GM21528 (cell line): ENCODE measurements around the gene PPP4R2.
"Not testable (repeated sequence)": the region's sequence is repeated elsewhere in the genome, so short reads cannot be mapped to it uniquely, and the experiment has no call there.

Experiments used
- ATAC-seq: cut with Tn5 transposase; IDR thresholded peaks from one replicate; pipeline ENCODE4 v1.9.1; 2021; ENCODE audit warnings: mild to moderate bottlenecking, moderate library complexity; ENCODE audit not compliant: unreplicated experiment, low FRiP score

Gene PPP4R2

DNA sequence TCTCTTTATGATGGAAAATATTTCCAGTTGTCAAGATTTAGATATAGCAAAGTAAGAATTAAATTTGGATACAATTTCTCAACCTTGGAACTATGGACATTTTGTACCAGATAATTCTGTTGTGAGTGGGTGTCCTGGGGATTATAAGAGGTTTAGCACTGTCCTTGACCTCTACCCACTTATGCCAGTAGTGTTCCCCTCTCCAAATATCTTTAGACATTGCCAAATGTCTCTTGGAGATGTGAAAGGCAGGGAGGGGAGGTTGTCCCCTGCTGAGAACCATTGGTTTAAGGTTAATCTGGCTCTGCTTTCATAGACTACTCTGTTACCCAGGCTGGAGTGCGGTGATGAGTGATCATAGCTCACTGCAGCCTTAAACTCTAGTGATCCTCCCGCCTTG lies 64.8 kb downstream of the PPP4R2 start, which contains the start of gene EBLN2:
TSS of gene EBLN2 (plus strand) at position 244 of the 400 bp plus-strand sequence. CDS start 423 bp downstream, outside the sequence.
- no peak for ATAC-seq

DNA sequence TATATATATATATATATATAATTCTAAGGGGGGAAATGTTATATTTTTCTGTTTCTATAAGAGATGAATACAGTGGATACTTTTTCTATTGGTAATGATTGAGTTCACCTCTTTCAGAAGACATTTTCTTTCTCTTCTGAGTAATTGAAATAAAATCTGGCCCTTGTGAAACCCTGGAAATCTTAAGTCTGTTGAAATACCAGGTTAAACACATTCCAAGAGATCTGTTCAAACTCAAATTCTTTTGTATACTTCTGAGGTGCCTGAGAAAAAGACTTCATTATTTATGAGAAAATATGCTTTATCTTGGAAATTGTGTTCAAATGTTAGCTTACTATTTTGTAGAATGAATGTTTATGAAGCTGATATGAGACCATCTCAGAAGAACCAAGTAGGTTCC lies 69.6 kb downstream of the PPP4R2 start:
- ATAC-seq, result not testable (repeated sequence)

DNA sequence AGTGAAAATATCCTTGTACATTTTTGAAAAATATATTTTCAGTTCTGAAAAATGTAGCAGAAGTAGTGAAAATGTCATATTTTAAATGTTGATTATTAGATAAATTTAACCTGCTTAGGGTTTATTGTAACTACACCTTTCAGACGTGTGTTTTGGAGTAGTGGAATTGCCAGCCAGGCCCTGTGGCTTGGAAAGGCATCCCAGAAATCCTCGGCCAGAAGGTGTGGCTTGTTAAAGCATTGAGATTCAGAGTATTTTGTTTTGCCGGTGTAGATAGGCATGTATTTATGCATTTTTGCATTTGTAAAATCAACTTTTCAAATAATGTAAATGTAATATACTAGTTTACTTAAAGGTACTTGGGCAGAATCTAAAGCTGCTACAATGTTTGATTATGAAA lies 71.8 kb downstream of the PPP4R2 start:
- ATAC-seq, result no peak

DNA sequence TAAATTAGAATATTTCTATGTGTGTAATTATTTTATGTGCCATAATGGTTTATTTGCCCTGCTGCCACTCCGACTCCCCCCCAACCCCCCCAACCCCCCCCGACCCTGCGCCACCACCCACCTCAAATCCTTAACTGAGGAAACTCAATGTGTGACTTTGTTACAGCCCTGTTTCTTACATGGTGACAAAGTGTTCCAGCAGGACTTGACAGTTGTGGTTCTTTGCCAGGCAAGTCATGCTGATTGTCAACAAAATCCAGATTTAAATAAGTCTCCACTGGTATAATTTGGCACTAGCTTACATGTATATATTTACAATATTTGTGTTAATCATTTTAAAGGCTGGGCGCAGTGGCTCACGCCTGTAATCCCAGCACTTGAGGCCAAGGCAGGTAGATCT lies 72.6 kb downstream of the PPP4R2 start:
- no peak for ATAC-seq

DNA sequence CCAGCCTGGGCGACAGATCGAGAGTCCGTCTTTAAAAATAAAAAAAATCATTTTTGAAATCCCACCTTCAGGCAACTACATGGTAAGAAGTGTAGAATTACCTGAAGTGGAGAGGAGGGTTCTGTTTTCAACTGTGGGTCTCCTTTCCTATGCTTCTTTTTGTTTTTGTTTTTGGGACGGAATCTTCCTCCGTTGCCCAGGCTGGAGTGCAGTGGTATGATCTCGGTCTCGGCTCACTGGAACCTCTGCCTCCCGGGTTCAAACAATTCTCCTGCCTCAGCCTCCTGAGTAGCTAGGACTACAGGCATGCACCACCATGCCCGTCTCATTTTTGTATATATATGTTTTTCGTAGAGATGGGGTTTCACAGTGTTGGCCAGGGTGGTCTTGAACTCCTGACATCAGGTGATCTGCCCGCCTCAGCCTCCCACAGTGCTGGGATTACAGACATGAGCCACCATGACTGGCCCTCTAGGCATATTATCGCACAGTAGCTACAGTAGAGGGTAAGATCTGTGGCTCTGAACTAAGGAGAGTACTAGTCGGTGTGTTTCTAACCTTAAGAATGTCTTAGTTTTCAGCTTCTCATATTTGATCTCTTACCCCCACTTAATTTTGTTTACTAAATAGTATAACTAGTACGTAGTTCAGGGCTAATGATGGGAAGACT lies 73.3 kb downstream of the PPP4R2 start:
- no peak for ATAC-seq

DNA sequence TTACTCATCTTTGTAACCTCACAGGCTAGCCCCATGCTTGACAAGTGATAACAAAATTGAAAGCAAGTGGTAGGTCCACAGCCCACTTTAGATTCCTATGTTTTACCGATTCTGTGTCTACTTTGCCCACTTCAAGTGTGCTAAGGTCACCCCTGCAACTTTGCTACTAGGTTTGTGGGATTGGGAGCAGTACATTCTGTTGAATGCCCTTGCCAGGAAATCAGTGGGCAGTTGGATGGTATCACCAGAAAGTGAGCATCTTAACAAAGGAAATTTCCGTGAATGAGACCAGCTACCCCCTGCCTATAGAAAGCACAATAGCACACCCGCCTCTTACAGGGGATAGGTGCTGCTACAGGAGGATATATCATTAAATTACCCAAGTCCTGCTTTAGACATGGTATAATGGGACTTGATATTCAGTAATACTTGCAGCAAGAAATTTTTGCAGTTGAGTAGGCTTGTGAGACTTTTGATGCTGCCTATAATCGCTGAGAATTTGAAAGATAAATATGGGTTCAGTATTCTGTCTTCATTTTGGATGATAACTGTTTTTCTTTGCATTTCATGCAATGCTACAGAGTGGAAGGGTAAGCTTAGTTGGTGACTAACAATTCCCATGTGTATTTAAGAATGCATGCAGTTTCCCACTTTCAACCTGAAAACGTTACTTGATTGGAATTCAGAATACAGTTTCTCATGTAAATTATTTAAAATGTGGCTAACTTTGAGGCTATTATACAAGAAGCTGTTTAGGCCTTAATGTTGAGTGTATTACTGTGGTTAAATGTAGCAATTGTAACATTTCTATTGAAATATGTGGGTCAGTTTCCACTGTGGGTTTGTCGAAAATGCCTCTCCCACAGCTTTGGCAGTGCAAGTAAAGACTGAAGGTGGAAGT lies 74.3 kb downstream of the PPP4R2 start:
- ATAC-seq, result no peak

DNA sequence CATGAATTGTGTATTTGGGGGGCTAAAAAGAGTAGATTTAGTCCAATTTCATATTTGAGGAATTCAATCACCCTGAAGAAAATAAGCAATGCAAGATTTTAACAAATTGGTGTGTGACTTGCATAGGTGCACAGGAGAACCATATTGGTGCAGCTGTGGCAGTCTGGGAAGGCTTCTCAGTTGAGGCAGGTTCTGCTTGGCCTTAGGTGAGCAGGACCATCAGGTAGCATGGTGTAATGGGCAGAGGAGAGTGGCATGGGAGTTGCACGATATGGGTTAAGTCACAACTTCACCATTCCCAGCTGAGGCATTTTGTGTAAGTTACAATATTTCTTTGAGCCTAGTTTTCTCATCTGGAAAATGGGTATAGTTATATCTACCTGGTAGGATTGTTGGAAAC lies 75.3 kb downstream of the PPP4R2 start:
- ATAC-seq, result no peak

DNA sequence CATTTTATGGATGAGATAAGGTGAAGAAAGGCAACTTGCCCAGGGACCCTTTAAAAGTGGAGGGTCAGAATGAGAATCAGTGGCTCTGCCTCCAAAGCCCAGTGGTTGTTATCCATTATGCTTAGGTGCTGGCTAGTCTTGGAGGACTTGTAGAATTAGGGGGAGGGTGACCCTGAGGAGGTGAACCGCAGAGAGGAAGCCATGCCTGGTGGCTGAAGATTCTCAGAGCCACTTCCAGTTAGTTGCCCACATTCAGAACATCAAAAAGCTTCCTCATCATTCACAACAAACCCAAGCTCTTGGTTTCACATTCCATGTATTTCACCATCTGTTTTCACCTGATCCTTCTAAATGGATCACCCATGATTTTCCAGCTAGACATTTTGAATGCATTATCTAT lies 76.0 kb downstream of the PPP4R2 start:
- no peak for ATAC-seq

DNA sequence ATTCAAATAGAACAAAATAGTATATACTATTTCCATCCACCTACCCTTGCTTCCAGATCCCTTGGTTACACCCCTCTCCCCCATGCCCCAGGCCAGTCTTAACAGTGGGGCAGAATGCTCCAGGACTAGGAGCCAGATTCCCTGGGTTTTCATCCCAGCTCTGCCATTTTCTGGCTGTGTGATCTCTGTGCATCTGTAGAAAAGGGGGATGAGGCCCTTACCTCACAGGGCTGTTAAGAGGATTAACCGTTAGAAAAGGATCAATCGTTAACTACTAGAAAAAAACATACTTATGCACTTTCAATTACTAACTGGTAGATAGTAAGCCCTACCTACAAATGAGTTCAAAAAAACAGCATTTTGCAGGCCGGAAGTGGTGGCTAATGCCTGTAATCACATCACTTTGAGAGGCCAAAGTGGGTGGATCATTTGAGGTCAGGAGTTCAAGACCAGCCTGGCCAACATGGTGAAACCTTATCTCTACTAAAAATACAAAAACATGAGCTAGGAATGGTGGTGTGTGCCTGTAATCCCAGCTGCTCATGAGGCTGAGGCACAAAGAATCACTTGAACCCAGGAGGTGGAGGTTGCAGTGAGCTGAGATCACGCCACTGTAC lies 76.6 kb downstream of the PPP4R2 start:
- ATAC-seq, result no peak

DNA sequence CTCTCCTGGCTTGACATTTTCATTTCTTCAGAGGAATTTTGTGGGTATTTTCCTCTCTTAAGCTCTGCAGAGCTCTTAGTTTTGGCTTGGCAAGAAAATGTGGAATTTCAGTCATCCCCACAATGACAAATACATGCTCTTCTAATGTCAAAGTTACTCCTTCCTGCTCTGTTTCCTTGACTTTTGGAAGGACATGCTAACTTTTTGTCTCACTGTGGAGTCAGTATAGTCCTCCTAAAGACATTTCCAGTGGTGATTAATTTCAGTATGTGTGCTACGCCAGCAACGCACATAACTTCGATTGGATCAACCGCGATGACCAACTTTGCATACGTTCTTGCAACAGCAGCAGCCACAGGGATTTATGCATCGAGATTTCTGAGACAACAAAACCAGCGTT lies 78.2 kb downstream of the PPP4R2 start:
- ATAC-seq, result no peak

DNA sequence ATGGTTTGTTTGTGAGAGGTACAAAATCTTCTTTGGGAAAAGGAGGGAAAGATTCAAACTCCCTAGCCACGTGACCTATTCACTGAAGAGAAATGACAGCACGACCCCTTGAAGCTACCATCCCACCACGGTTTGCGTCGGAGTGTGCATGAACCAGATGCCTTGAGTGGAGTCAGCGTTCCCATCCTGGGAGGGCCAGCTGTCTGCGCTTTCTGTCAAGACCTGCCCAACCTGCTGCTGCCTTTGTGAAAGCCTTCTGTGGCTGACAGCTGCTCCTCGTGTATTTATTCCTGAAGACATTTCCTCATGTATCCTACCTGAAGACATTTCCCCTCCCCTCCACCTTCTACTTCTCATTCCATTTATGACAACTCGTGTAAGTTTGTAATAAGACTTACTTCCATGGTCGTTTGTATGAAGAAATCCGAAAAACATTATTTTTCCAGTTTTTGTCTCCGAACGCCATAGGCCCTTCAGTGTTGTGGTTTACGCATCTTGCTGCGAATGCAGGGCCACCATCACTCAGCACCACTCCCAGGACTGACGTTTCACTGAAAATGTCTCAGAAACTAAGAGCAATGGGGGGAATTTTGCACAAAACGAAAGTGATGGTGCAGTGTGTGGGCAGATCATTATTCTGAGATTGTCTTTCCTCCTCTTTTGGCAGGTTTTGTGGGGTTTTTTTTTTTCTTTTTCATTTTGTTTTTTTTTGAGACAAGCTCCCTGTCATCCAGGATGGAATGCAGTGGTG lies 83.8 kb downstream of the PPP4R2 start:
- ATAC-seq, result no peak

DNA sequence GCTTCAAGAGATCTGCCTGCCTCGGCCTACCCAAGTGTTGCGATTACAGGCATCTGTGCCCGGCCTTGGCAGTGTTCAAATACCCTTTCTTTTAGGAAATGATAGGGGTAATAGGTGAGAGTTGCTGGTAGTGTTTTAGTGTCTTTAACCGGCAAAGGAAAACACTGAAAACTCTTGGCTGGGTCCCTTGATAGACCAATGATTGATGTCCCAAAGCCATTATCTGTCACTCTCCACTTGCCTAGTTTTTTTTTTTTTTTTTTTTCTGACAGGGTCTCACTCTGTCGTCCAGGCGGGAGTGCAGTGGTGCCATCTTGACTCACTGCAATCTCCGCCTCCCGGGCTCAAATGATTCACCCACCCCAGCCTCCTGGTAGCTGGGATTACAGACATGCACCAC lies 84.5 kb downstream of the PPP4R2 start:
- ATAC-seq, result no peak

DNA sequence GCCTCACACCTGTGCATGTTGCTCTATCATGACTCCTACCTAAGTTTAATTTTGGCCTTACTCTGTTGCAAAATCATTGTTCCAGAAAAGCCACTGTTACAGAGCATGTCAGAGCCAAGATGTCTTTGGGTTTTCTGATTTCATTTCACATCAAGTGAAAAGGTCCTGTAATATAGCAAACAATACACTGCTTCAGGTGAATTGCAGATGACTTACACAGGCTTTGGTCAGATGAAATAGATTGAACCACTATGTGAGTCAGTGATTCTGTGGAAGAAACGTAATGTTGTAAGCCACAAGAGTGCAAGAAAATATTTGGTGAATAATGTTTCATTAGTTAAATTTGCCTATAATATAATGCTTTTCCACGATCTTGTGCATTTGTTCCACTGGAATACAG lies 87.6 kb downstream of the PPP4R2 start:
- ATAC-seq, result no peak

DNA sequence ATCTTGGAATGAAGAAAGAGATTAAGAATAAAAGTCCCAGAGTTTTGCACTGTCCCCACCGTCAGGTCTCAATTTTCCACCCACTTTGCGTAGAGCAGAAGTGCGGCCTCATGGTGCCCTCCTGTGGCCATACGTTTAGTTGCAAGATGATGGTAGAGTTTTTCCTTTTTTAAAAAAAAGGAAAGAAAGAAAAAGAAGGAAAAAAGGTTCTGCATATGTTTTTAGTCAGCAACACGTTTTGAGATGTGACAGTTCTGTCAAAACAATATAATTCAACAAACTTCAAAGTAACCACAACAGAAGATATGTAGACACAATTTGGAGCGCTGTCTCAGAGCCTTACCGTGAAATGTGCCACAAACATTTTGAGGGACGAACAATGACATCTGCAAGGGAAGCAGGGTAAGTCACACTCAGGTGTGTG lies 89.5 kb downstream of the PPP4R2 start:
- no peak for ATAC-seq

DNA sequence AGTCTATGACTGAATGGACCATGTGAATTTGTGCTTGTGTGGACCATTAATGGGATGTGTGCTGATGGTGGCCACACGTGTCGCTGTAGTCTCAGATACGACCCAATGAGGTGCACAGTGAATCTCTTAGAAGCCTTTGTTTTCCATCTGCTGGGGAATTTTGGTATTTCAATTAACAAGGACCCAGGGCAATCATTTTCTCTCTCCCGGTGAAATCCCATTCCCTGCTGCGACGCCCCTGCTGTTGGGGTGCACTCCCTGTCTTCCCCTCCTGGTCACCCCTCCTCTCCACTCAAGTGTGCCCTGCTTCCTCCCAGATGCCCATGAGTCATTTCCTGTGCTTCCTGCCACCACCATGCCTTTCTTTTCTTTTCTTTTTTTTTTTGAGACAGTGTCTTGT lies 97.5 kb downstream of the PPP4R2 start:
- no peak for ATAC-seq

DNA sequence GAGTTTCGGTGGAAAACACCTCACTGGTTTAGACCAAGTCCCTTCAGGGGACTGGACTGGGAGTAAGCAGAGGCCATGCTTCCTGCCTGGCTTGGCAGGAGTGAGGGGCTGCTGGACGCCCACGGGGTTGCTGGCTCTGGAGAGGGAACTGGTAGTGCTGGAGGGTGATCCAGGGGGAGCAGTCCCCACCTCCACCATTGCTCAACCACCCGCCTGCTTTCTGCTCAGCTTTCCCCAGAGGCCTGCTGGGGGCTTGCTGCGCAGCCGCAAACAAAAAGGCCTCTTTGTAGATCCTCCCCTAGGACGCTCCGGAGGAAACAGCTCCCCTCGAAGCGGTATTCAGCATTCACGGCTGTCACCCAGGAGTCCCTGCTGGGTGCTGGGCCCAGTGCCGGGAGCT lies 98.3 kb downstream of the PPP4R2 start:
- ATAC-seq, result no peak

DNA sequence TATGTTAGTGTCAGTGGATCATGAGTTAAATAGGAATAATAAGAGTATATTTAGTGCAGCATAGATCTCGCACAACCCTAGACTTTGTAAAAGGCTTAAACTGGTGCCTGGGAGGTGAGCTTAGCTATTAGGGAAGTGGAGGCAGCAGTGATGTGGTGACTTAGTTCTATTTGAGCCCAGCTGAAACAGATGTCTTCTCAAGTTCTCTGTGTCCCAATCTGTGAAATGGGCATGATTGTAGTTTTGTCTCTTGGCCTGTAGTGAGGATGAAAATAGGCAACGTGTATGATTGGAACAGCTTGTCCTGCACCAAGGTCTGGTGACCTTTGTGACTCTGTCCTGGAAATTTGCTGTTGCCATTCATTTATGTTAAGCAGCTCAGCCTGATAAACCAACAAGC lies 99.6 kb downstream of the PPP4R2 start:
- no peak for ATAC-seq

DNA sequence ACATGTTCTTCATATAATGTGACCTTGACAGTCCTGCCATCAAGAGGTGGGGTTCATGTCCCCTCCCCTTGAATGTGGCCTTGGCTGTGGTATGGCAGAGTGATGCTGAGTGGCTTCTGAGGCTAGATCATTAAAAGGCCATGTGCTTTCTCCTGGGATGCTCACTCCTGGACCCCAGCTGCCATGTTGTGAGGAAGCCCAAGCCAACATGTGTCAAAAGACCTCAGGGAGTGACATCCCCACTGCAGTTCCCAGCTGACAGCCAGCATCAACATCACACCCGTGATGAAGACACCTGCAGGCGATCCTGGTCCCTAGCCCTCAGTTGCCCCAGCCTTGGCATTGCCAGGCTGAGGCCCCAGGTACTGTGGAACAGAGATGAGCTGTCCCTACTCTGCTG lies 101.4 kb downstream of the PPP4R2 start:
- no peak for ATAC-seq

DNA sequence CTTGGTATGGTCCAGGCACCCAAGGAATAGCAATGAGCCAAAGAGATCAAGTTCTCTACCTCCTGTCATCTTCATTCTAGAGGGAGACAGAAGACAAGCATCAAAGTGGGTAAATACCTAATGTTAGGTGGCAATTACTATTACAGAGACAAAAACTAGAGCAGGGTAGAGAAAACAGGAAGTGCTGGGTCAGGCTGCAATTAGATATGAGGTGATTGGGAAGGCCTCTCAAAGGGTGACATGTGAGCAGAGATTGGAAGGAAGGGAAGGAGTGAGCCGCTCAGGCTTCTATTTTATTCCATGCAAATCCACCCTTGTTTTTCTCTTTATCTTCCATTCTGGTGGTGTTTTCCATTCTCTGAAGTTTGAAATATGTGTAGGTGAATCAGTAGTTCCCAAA lies 102.3 kb downstream of the PPP4R2 start:
- ATAC-seq, result no peak

DNA sequence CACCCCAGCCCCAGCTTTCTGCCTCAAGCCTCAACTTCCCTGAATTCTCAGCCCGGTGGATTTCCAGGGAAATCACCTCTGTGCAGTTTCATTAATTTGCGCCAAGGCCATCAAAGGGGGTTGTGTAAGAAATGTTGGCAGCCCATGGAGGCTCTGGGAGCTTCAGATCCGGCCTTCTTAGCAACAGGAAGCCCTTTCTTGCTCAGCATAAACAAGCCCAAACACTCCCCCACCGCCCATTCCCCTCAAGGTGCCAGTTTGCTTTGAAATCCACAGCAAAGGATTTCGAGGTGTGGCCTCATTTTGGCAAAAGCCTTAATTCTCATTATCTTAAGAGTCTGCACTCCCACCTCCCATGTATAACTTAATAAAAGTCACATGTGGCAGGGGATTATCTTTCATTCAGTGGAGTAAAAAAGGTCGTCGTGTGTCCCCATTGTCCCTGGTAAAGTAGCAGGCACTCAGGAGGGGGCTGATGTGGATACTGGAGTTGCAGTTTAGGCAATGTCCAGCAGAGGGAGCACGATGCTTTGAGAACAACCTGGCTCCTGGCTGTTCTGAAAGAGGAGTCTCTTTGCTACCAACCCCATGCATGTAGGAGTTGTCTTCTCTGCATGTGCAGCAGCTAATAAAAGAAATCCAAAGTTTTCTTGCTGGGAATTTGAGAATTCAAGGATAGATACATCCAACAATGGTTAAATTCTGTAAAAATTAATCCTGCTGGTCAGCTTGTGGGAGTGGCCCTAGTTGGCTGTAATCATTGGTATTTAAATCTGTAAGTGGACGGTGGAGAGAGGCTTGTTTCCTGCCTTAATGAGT lies 104.3 kb downstream of the PPP4R2 start:
- peak; percentile 91 for ATAC-seq
